Fibroblast of pulmonary artery (primary cell): Measurements from ENCODE around the gene SPTBN1.
A peak's percentile ranks its signal among the peaks of the same experiment; 100 is the strongest.

Source experiments
- DNase-seq: peaks from one replicate; pipeline ENCODE4 v3.0.0-alpha.2; 2010; ENCODE audit warnings: low read depth
- H3K4me3 ChIP-seq: replicated peaks from 2 replicates; pipeline ENCODE4 v1.5.1; 2011; ENCODE audit warnings: low read depth, mild to moderate bottlenecking, control low read depth, low read length, moderate library complexity
- CTCF ChIP-seq: IDR thresholded peaks from 2 replicates; pipeline ENCODE4 v1.5.1; 2011; ENCODE audit warnings: mild to moderate bottlenecking, control low read depth, low read length, inconsistent platforms; ENCODE audit errors: missing control alignments

SPTBN1 gene

GRCh38 chr2:54598347-54599325 is 142.5 kb downstream of the SPTBN1 start:
- no peak overlapping the region for H3K4me3 ChIP-seq
- TF ChIP-seq CTCF = no peak
- no peak for DNase-seq

- TF ChIP-seq CTCF = no peak
- no peak for DNase-seq
- H3K4me3 ChIP-seq = no peak overlapping the region
These were observed 143.2 kb downstream of the SPTBN1 start for GRCh38 chr2:54599326-54599710.

GRCh38 chr2:54599914-54600313 is 143.8 kb downstream of the SPTBN1 start:
- no peak for TF ChIP-seq CTCF
- DNase-seq = no peak
- no peak overlapping the region for H3K4me3 ChIP-seq

- H3K4me3 ChIP-seq = no peak overlapping the region
- no peak for DNase-seq
- TF ChIP-seq CTCF = no peak
These were observed 145.2 kb downstream of the SPTBN1 start for GRCh38 chr2:54601339-54601738.

GRCh38 chr2:54602736-54603322 is 146.7 kb downstream of the SPTBN1 start:
- DNase-seq = no peak
- no peak overlapping the region for H3K4me3 ChIP-seq
- no peak for TF ChIP-seq CTCF

- DNase-seq = peak; percentile 48
- no peak overlapping the region for H3K4me3 ChIP-seq
- no peak for TF ChIP-seq CTCF
These were observed 147.2 kb downstream of the SPTBN1 start for GRCh38 chr2:54603357-54603756.
